ENCODE data around the gene PHTF1. TPM values are rescaled to one million over a fixed set of nuclear protein-coding genes. Genes with fewer than 3 reads are reported as not detected.
A peak's percentile ranks its signal among the peaks of the same experiment; 100 is the strongest.
"Not testable (repeated sequence)": the region's sequence is repeated elsewhere in the genome, so short reads cannot be mapped to it uniquely, and the experiment has no call there.

The PHTF1 gene
- total RNA-seq, 2 donors from 2014 or later, result 11.7 to 13.4 TPM

- Histone ChIP-seq H3K9me3 (no peaks in the 10 kb centered on the region), H3K4me3 (peak overlapping the region; percentile 59 to 85), H3K36me3 (no peaks in the 10 kb centered on the region), H3K4me1 (replicated peaks) (no peaks in the 10 kb centered on the region), H3K27ac (peak overlapping the region; percentile 82 to 93), H3K27me3 (replicated peaks; ENCODE audit: insufficient read depth) (no peaks in the 10 kb centered on the region)
- no peak for TF ChIP-seq POLR2AphosphoS5 (IDR thresholded peaks at IDR 0.05)
- no peak for TF ChIP-seq POLR2A (IDR thresholded peaks at IDR 0.05)
- TF ChIP-seq CTCF (IDR thresholded peaks at IDR 0.05), result no peak
- under 1% methylated on average over 55 of the region's 55 CpGs for WGBS
- intact Hi-C loops (cut with DNase I), result loop anchor here (5.0 kb wide), 1 partner anchor 54 kb away; the partner anchor contains the start of gene RSBN1
- DNase-seq (ENCODE audit: low spot score), result peak; percentile 42
These were observed 504 bp downstream of the PHTF1 start for GRCh38 chr1:113758631-113759332.

GRCh38 chr1:113756461-113756860 is 2.8 kb downstream of the PHTF1 start:
- intact Hi-C loops (cut with DNase I), result loop anchor here (5.0 kb wide), 1 partner anchor 56 kb away; the partner anchor contains the start of gene RSBN1
- Histone ChIP-seq H3K4me1 (replicated peaks) (no peaks in the 10 kb centered on the region), H3K27ac (no peak overlapping the region), H3K4me3 (no peak overlapping the region), H3K9me3 (no peaks in the 10 kb centered on the region), H3K36me3 (no peaks in the 10 kb centered on the region), H3K27me3 (replicated peaks; ENCODE audit: insufficient read depth) (no peaks in the 10 kb centered on the region)
- no peak for DNase-seq (ENCODE audit: low spot score)
- no peak for TF ChIP-seq POLR2A (IDR thresholded peaks at IDR 0.05)
- 75% methylated on average over 1 of the region's 1 CpG for WGBS

GRCh38 chr1:113753333-113753732 is 6.0 kb downstream of the PHTF1 start:
- 95% methylated on average over 6 of the region's 6 CpGs for WGBS
- H3K27ac ChIP-seq; intact Hi-C loops (cut with DNase I); H3K9me3 ChIP-seq; H3K27me3 ChIP-seq (replicated peaks; ENCODE audit: insufficient read depth); DNase-seq (ENCODE audit: low spot score); H3K36me3 ChIP-seq; H3K4me3 ChIP-seq; H3K4me1 ChIP-seq (replicated peaks): not testable (repeated sequence)

- 95% methylated on average over 1 of the region's 1 CpG for WGBS
- Histone ChIP-seq H3K27ac (no peak overlapping the region), H3K9me3 (no peaks in the 10 kb centered on the region), H3K4me3 (no peak overlapping the region), H3K4me1 (replicated peaks) (no peaks in the 10 kb centered on the region), H3K27me3 (replicated peaks; ENCODE audit: insufficient read depth) (no peaks in the 10 kb centered on the region), H3K36me3 (no peaks in the 10 kb centered on the region)
- DNase-seq (ENCODE audit: low spot score), result no peak
- TF ChIP-seq POLR2A (IDR thresholded peaks at IDR 0.05) (no peak), POLR2AphosphoS5 (IDR thresholded peaks at IDR 0.05) (no peak), CTCF (IDR thresholded peaks at IDR 0.05) (no peak)
- intact Hi-C loops (cut with DNase I), result no loop called here
These were observed 7.8 kb downstream of the PHTF1 start for GRCh38 chr1:113751516-113751915.

GRCh38 chr1:113751114-113751513 is 8.2 kb downstream of the PHTF1 start:
- TF ChIP-seq POLR2A (IDR thresholded peaks at IDR 0.05), result no peak
- TF ChIP-seq CTCF (IDR thresholded peaks at IDR 0.05), result no peak
- no peak for TF ChIP-seq POLR2AphosphoS5 (IDR thresholded peaks at IDR 0.05)
- DNase-seq (ENCODE audit: low spot score), result no peak
- intact Hi-C loops (cut with DNase I), result no loop called here
- Histone ChIP-seq H3K4me1 (replicated peaks) (no peaks in the 10 kb centered on the region), H3K4me3 (no peak overlapping the region), H3K27ac (no peak overlapping the region), H3K36me3 (no peaks in the 10 kb centered on the region), H3K27me3 (replicated peaks; ENCODE audit: insufficient read depth) (no peaks in the 10 kb centered on the region), H3K9me3 (no peaks in the 10 kb centered on the region)

- Histone ChIP-seq H3K36me3 (no peaks in the 10 kb centered on the region), H3K9me3 (no peaks in the 10 kb centered on the region), H3K27me3 (replicated peaks; ENCODE audit: insufficient read depth) (no peaks in the 10 kb centered on the region), H3K4me1 (replicated peaks) (no peaks in the 10 kb centered on the region), H3K4me3 (no peak overlapping the region), H3K27ac (no peak overlapping the region)
- intact Hi-C loops (cut with DNase I), result no loop called here
- no peak for DNase-seq (ENCODE audit: low spot score)
- TF ChIP-seq CTCF (IDR thresholded peaks at IDR 0.05) (no peak), POLR2A (IDR thresholded peaks at IDR 0.05) (no peak), POLR2AphosphoS5 (IDR thresholded peaks at IDR 0.05) (no peak)
- 75% methylated on average over 3 of the region's 3 CpGs for WGBS
These were observed 9.9 kb downstream of the PHTF1 start for GRCh38 chr1:113749402-113749801.

Measured in prostate gland (tissue), 2 donors.